Prostate gland (tissue), 2 donors: ENCODE measurements around the gene NSD2. TPM values are rescaled to one million over a fixed set of nuclear protein-coding genes. Genes with fewer than 3 reads are reported as not detected.
"Not testable (repeated sequence)": the region's sequence is repeated elsewhere in the genome, so short reads cannot be mapped to it uniquely, and the experiment has no call there.

Source experiments
- DNase-seq: peaks from one replicate; pipeline ENCODE4 v3.0.0-alpha.2; 2019; ENCODE audit warnings: low spot score
- H3K27ac ChIP-seq, 2 donors: fragments of 200-600 bp; sonication (generic); 2 replicates each; pipeline ENCODE4 v1.5.1; 2017 to 2019
- H3K27me3 ChIP-seq: fragments of 200-600 bp; sonication (generic); replicated peaks from 2 replicates; pipeline ENCODE4 v1.5.1; 2019; ENCODE audit not compliant: insufficient read depth
- H3K36me3 ChIP-seq, 2 donors: fragments of 200-600 bp; sonication (generic); 1 replicate in 1 of 2; 2 replicates in 1 of 2; pipeline versions ENCODE4 v1.5.1 to v1.8.1; 2017 to 2019
- H3K4me1 ChIP-seq: fragments of 200-600 bp; sonication (generic); replicated peaks from 2 replicates; pipeline ENCODE4 v1.5.1; 2019
- H3K4me3 ChIP-seq, 2 donors: fragments of 200-600 bp; sonication (generic); 2 replicates each; pipeline ENCODE4 v1.5.1; 2017 to 2019
- H3K9me3 ChIP-seq: fragments of 200-600 bp; sonication (generic); 2 replicates; pipeline ENCODE4 v1.5.1; 2017
- CTCF ChIP-seq, 4 experiments: fragments of 200-600 bp in 2 of 4; fragments of 450-650 bp in 2 of 4; sonication (generic) in 2 of 4; IDR thresholded peaks; 1 replicate in 3 of 4; 2 replicates in 1 of 4; pipeline ENCODE4 v1.5.1; 2016 to 2019; ENCODE audit warnings: antibody characterized with exemption in 4 of 4, mild to moderate bottlenecking in 2 of 4, moderate library complexity in 2 of 4
- POLR2A ChIP-seq: fragments of 450-650 bp; IDR thresholded peaks from one replicate; pipeline ENCODE4 v1.6.1; 2016; ENCODE audit warnings: antibody characterized with exemption, mild to moderate bottlenecking
- POLR2AphosphoS5 ChIP-seq: sonication (generic); formaldehyde crosslinking; IDR thresholded peaks from one replicate; pipeline ENCODE4 v1.6.1; 2017; ENCODE audit warnings: antibody characterized with exemption
- WGBS: methylation state at CpG from one replicate; pipeline ENCODE4 v1.1.5; 2018; 5-methylcytosine and 5-hydroxymethylcytosine counted together
- intact Hi-C: fragments of 100-400 bp; cut with DNase I; formaldehyde crosslinking; loops from one replicate; pipeline ENCODE4 v1.14.2; 2022
- total RNA-seq, 2 donors: library from RNA; depleted of rRNA; stranded (reverse); fragments of >200 nt; gene quantifications; one replicate each; pipeline ENCODE4 v1.1.0, GENCODE V29; 2016

NSD2 gene
- total RNA-seq, 2 donors from 2014 or later, result 18.0 to 75.0 TPM

GRCh38 chr4:1991596-1992434 is 120.6 kb downstream of the NSD2 start:
- no peak for DNase-seq
- WGBS, result 92% methylated on average over 35 of the region's 37 CpGs
- Histone ChIP-seq H3K36me3 (peaks cover 0 to 13% of the 10 kb centered on the region in 2 donors), H3K27ac (no peak overlapping the region), H3K27me3 (no peaks in the 10 kb centered on the region), H3K4me3 (no peak overlapping the region), H3K4me1 (no peaks in the 10 kb centered on the region), H3K9me3 (no peaks in the 10 kb centered on the region)
- intact Hi-C loops, result no loop called here
- TF ChIP-seq CTCF (IDR thresholded peaks at IDR 0.05) (no peak), POLR2A (no peak), POLR2AphosphoS5 (no peak)

GRCh38 chr4:1992468-1993168 is 121.4 kb downstream of the NSD2 start:
- H3K4me3 ChIP-seq, result no peak overlapping the region
- TF ChIP-seq POLR2AphosphoS5, result no peak
- intact Hi-C loops, result no loop called here
- H3K4me1 ChIP-seq, result no peaks in the 10 kb centered on the region
- H3K9me3 ChIP-seq, result no peaks in the 10 kb centered on the region
- 86% methylated on average over 45 of the region's 45 CpGs for WGBS
- peaks cover 0 to 11% of the 10 kb centered on the region in 2 donors for H3K36me3 ChIP-seq
- H3K27me3 ChIP-seq, result no peaks in the 10 kb centered on the region
- DNase-seq, result no peak
- no peak overlapping the region for H3K27ac ChIP-seq

GRCh38 chr4:1993169-1993516 is 122.0 kb downstream of the NSD2 start:
- Histone ChIP-seq H3K4me1 (no peaks in the 10 kb centered on the region), H3K36me3 (peaks cover 0 to 6% of the 10 kb centered on the region in 2 donors), H3K27ac (no peak overlapping the region), H3K4me3 (no peak overlapping the region), H3K27me3 (no peaks in the 10 kb centered on the region), H3K9me3 (no peaks in the 10 kb centered on the region)
- intact Hi-C loops, result no loop called here
- DNase-seq, result no peak
- TF ChIP-seq CTCF (IDR thresholded peaks at IDR 0.05) (no peak), POLR2AphosphoS5 (no peak), POLR2A (no peak)
- WGBS, result 91% methylated on average over 19 of the region's 19 CpGs

- H3K27me3 ChIP-seq, DNase-seq, intact Hi-C loops, H3K9me3 ChIP-seq, H3K27ac ChIP-seq, H3K4me1 ChIP-seq, H3K36me3 ChIP-seq, H3K4me3 ChIP-seq: not testable (repeated sequence)
- WGBS, result 93% methylated on average over 20 of the region's 20 CpGs
Measured at GRCh38 chr4:1993718-1994516, 122.7 kb downstream of the NSD2 start.

GRCh38 chr4:1994938-1995337 is 123.7 kb downstream of the NSD2 start:
- Histone ChIP-seq H3K27me3 (no peaks in the 10 kb centered on the region), H3K36me3 (no peaks in the 10 kb centered on the region), H3K4me3 (no peak overlapping the region), H3K9me3 (no peaks in the 10 kb centered on the region), H3K4me1 (no peaks in the 10 kb centered on the region), H3K27ac (no peak overlapping the region)
- TF ChIP-seq POLR2AphosphoS5, result no peak
- no peak for TF ChIP-seq POLR2A
- no peak for TF ChIP-seq CTCF (IDR thresholded peaks at IDR 0.05)
- no peak for DNase-seq
- 93% methylated on average over 1 of the region's 1 CpG for WGBS
- intact Hi-C loops, result no loop called here
